Ovary (tissue), 3 donors: ENCODE measurements around the gene SHB.

Experiments used
- EP300 ChIP-seq: sonication (generic); formaldehyde crosslinking; IDR thresholded peaks from one replicate; pipeline ENCODE4 v1.6.1; 2017; ENCODE audit warnings: antibody characterized with exemption
- POLR2A ChIP-seq: fragments of 450-650 bp; IDR thresholded peaks from one replicate; pipeline ENCODE4 v1.6.1; 2017; ENCODE audit warnings: antibody characterized with exemption, mild to moderate bottlenecking, moderate library complexity
- TF ChIP-seq, protein P1 (sequence below), 3 donors: fragments of 450-650 bp in 2 of 3; fragments of 200-600 bp in 1 of 3; IDR thresholded peaks; one replicate each; pipeline versions ENCODE4 v1.5.1 to v1.8.0; 2016 to 2022; ENCODE audit warnings: antibody characterized with exemption in 3 of 3, mild to moderate bottlenecking in 1 of 3
- donor health status: DM: no; HTN: no; CAD: no.

DNA sequence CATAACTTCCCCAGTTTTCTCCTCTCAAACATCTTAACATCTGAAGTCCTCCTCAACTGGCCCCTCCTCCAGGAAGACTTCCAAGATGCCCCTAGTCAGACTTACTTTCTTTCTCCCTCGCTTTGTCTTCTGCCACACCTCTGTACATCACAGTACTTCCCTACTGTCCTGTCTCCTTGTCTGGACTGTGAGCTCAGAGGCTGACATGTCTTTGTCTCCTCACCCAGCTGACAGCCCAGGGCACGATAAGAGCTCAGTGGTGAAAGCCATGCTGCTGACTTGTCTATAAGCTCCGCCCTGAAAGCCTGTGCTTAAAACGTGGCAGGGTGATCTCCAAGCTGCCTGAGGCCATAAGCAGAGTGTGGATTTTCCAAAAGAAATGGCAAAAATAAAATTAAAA, 132.1 kb downstream of the SHB start:
- TF ChIP-seq, protein P1, sequence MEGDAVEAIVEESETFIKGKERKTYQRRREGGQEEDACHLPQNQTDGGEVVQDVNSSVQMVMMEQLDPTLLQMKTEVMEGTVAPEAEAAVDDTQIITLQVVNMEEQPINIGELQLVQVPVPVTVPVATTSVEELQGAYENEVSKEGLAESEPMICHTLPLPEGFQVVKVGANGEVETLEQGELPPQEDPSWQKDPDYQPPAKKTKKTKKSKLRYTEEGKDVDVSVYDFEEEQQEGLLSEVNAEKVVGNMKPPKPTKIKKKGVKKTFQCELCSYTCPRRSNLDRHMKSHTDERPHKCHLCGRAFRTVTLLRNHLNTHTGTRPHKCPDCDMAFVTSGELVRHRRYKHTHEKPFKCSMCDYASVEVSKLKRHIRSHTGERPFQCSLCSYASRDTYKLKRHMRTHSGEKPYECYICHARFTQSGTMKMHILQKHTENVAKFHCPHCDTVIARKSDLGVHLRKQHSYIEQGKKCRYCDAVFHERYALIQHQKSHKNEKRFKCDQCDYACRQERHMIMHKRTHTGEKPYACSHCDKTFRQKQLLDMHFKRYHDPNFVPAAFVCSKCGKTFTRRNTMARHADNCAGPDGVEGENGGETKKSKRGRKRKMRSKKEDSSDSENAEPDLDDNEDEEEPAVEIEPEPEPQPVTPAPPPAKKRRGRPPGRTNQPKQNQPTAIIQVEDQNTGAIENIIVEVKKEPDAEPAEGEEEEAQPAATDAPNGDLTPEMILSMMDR (IDR thresholded peaks at IDR 0.05) = no peak
- TF ChIP-seq EP300 = no peak
- TF ChIP-seq POLR2A = no peak
